HepG2 (cell line): ENCODE measurements around the gene ANAPC16. TPM values are rescaled to one million over a fixed set of nuclear protein-coding genes. Genes with fewer than 3 reads are reported as not detected.

Source experiments
- ATF1 ChIP-seq: IDR thresholded peaks from 2 replicates; pipeline ENCODE4 v1.6.1; 2016; ENCODE audit warnings: mild to moderate bottlenecking, control low read depth
- KMT2B ChIP-seq: IDR thresholded peaks from 2 replicates; pipeline ENCODE4 v1.6.1; 2016; ENCODE audit warnings: missing genetic modification reagents, missing compliant biosample characterization
- MTF2 ChIP-seq: sonication (generic); formaldehyde crosslinking; IDR thresholded peaks from 2 replicates; pipeline ENCODE4 v1.5.0; 2020; ENCODE audit warnings: missing genetic modification reagents, borderline replicate concordance
- PRDM15 ChIP-seq: sonication (generic); formaldehyde crosslinking; IDR thresholded peaks from 2 replicates; pipeline ENCODE4 v1.4.0; 2020; ENCODE audit warnings: missing genetic modification reagents
- SKIL ChIP-seq: sonication (generic); formaldehyde crosslinking; IDR thresholded peaks from 2 replicates; pipeline ENCODE4 v1.8.0; 2022; ENCODE audit warnings: missing genetic modification reagents, mild to moderate bottlenecking, moderate library complexity, borderline replicate concordance
- SP5 ChIP-seq: IDR thresholded peaks from 2 replicates; pipeline ENCODE4 v1.6.1; 2016; ENCODE audit warnings: low read depth, borderline replicate concordance
- TERF1 ChIP-seq: sonication (generic); formaldehyde crosslinking; IDR thresholded peaks from 2 replicates; pipeline ENCODE4 v1.8.0; 2022; ENCODE audit warnings: mild to moderate bottlenecking, missing genetic modification reagents, moderate library complexity
- XRCC5 ChIP-seq: fragments of 200-400 bp; formaldehyde crosslinking; optimal IDR thresholded peaks from 2 replicates; pipeline ENCODE3; 2017; ENCODE audit warnings: mild to moderate bottlenecking, low read length
- ZFYVE20 ChIP-seq: sonication (generic); formaldehyde crosslinking; IDR thresholded peaks from 2 replicates; pipeline ENCODE4 v1.8.0; 2023; ENCODE audit warnings: low read depth, mild to moderate bottlenecking, moderate library complexity, missing genetic modification reagents, borderline replicate concordance
- ZKSCAN8 ChIP-seq: IDR thresholded peaks from 2 replicates; pipeline ENCODE4 v1.6.1; 2016; ENCODE audit warnings: borderline replicate concordance, missing genetic modification reagents, missing compliant biosample characterization
- ZNF20 ChIP-seq: sonication (generic); formaldehyde crosslinking; IDR thresholded peaks from 2 replicates; pipeline ENCODE4 v1.4.0; 2020; ENCODE audit warnings: mild to moderate bottlenecking, moderate library complexity, missing genetic modification reagents
- ZNF75D ChIP-seq: sonication (generic); formaldehyde crosslinking; IDR thresholded peaks from 2 replicates; pipeline ENCODE4 v1.8.1; 2023; ENCODE audit warnings: missing genetic modification reagents, mild to moderate bottlenecking, borderline replicate concordance
- ZSCAN12 ChIP-seq: sonication (generic); formaldehyde crosslinking; IDR thresholded peaks from 2 replicates; pipeline ENCODE4 v1.9.0; 2021; ENCODE audit warnings: mild to moderate bottlenecking, missing genetic modification reagents
- polyA plus RNA-seq, 8 experiments: library from polyadenylated mRNA; depleted of rRNA in 3 of 8; stranded (reverse) in 7 of 8; unstranded in 1 of 8; fragments of >200 nt; fragmentation: Illumina TruSeq in 4 of 8; extraction: Trizol in 4 of 8; gene quantifications; 2 replicates each; pipeline versions ENCODE4 v1.2.1 to v1.2.3, GENCODE V29; 2011 to 2016; ENCODE audit warnings: low read depth in 4 of 8, missing spikeins in 1 of 8, mixed read lengths in 1 of 8; ENCODE audit not compliant: insufficient read depth in 1 of 8
- total RNA-seq, 5 experiments: library from RNA; depleted of rRNA; stranded (reverse); fragments of >200 nt; fragmentation: Illumina TruSeq; extraction: Trizol; gene quantifications; 2 replicates each; pipeline ENCODE4 v1.2.3, GENCODE V29; 2016; ENCODE audit warnings: low read depth in 1 of 5
- TF ChIP-seq, protein P1 (sequence below): sonication (generic); formaldehyde crosslinking; IDR thresholded peaks from 2 replicates; pipeline ENCODE4; 2020; ENCODE audit warnings: missing genetic modification reagents, mild to moderate bottlenecking, borderline replicate concordance
- TF ChIP-seq, protein P2 (sequence below): sonication (generic); formaldehyde crosslinking; IDR thresholded peaks from 2 replicates; pipeline ENCODE4 v1.8.1; 2022; ENCODE audit warnings: mild to moderate bottlenecking, missing genetic modification reagents
- TF ChIP-seq, protein P3 (sequence below): sonication (generic); formaldehyde crosslinking; IDR thresholded peaks from 2 replicates; pipeline ENCODE4 v1.4.0; 2020; ENCODE audit warnings: missing genetic modification reagents

ANAPC16 gene
- total and polyA plus RNA-seq, 2 of the 13 experiments (the other 11 are each of a cell fraction or from before 2014, with no cell fraction given): 74.8 to 89.4 TPM

- TF ChIP-seq, protein P1, sequence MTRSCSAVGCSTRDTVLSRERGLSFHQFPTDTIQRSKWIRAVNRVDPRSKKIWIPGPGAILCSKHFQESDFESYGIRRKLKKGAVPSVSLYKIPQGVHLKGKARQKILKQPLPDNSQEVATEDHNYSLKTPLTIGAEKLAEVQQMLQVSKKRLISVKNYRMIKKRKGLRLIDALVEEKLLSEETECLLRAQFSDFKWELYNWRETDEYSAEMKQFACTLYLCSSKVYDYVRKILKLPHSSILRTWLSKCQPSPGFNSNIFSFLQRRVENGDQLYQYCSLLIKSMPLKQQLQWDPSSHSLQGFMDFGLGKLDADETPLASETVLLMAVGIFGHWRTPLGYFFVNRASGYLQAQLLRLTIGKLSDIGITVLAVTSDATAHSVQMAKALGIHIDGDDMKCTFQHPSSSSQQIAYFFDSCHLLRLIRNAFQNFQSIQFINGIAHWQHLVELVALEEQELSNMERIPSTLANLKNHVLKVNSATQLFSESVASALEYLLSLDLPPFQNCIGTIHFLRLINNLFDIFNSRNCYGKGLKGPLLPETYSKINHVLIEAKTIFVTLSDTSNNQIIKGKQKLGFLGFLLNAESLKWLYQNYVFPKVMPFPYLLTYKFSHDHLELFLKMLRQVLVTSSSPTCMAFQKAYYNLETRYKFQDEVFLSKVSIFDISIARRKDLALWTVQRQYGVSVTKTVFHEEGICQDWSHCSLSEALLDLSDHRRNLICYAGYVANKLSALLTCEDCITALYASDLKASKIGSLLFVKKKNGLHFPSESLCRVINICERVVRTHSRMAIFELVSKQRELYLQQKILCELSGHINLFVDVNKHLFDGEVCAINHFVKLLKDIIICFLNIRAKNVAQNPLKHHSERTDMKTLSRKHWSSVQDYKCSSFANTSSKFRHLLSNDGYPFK (CRISPR knock-in tag): no peak
- TF ChIP-seq XRCC5 (no peak), TERF1 (CRISPR knock-in tag) (no peak), PRDM15 (CRISPR knock-in tag) (no peak), ZNF20 (CRISPR knock-in tag) (no peak), KMT2B (peak; percentile 47; the same call in 1 of the 2 replicates), SP5 (peak; percentile 18; the same call in 1 of the 2 replicates), ZSCAN12 (CRISPR knock-in tag) (no peak), MTF2 (CRISPR knock-in tag) (no peak), ATF1 (CRISPR knock-in tag) (0 out of 2 replicates have a peak, but pooled peaks have one; percentile 13), ZKSCAN8 (peak; percentile 100), SKIL (CRISPR knock-in tag) (peak; percentile 45; the same call in 1 of the 2 replicates), ZFYVE20 (no peak), ZNF75D (CRISPR knock-in tag) (no peak)
- TF ChIP-seq, protein P2, sequence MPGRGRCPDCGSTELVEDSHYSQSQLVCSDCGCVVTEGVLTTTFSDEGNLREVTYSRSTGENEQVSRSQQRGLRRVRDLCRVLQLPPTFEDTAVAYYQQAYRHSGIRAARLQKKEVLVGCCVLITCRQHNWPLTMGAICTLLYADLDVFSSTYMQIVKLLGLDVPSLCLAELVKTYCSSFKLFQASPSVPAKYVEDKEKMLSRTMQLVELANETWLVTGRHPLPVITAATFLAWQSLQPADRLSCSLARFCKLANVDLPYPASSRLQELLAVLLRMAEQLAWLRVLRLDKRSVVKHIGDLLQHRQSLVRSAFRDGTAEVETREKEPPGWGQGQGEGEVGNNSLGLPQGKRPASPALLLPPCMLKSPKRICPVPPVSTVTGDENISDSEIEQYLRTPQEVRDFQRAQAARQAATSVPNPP (CRISPR knock-in tag): no peak
- TF ChIP-seq, protein P3, sequence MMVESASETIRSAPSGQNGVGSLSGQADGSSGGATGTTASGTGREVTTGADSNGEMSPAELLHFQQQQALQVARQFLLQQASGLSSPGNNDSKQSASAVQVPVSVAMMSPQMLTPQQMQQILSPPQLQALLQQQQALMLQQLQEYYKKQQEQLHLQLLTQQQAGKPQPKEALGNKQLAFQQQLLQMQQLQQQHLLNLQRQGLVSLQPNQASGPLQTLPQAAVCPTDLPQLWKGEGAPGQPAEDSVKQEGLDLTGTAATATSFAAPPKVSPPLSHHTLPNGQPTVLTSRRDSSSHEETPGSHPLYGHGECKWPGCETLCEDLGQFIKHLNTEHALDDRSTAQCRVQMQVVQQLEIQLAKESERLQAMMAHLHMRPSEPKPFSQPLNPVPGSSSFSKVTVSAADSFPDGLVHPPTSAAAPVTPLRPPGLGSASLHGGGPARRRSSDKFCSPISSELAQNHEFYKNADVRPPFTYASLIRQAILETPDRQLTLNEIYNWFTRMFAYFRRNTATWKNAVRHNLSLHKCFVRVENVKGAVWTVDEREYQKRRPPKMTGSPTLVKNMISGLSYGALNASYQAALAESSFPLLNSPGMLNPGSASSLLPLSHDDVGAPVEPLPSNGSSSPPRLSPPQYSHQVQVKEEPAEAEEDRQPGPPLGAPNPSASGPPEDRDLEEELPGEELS (CRISPR knock-in tag): peak; percentile 84
Observed at GRCh38 chr10:72251635-72252034, 35.8 kb downstream of the ANAPC16 start (continued).
